GM21825 (cell line): Measurements from ENCODE around the gene MAGIX.
A peak's percentile ranks its signal among the peaks of the same experiment; 100 is the strongest.
"Not testable (repeated sequence)": the region's sequence is repeated elsewhere in the genome, so short reads cannot be mapped to it uniquely, and the experiment has no call there.

Experiments
- ATAC-seq: cut with Tn5 transposase; IDR thresholded peaks from one replicate; pipeline ENCODE4 v1.9.1; 2021; ENCODE audit warnings: mild to moderate bottlenecking, moderate library complexity; ENCODE audit not compliant: unreplicated experiment

MAGIX gene

GRCh38 chrX:49162620-49163019 is at the start of gene MAGIX:
Gene MAGIX, plus strand, starts transcription at chrX:49162758. Its CDS starts 132 bp downstream, at chrX:49162890.
- no peak for ATAC-seq

- ATAC-seq = no peak
Measured at GRCh38 chrX:49116076-49116475, 46.5 kb upstream of the MAGIX start.

DNA sequence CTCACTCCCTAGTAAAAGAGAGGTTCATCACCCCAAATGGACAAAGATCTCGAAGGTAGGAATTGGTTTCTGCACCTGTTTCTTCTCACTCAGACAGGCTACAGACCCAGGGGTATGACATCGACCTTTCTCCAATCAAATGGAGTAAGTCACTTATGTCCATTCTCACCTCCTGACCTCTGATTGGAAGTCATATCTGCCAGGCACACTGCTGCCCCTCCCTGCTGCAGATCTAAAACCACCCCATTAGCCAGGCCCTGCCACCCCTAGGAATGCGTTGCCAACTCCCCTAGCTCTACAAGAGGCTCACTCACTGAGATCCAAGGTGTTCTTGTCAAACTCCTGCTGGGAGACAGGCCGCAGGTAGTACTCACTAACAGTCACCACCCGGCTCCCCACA is 45.8 kb upstream of the MAGIX start:
- ATAC-seq = no peak

DNA sequence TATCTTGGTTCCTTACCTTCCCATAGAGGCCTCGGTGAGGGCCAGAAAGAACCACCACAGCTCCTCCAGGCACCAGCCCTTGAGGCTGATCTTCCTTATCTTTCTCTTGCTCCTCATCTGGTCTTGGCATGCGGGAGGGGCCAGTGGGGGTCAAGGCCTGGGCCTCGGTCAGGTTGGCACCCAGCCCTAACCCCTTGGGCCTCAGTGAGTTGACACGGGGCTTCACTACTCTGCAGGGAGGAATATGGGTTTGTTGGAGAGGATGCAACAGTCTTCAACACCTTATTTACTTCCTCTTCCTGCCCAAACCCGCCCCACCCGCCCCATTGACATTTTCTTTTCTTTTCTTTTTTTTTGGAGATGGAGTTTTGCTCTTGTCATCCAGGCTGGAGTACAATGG is 45.0 kb upstream of the MAGIX start:
- ATAC-seq = no peak

GRCh38 chrX:49120091-49120490 is 42.5 kb upstream of the MAGIX start:
- no peak for ATAC-seq

GRCh38 chrX:49122499-49122898 is 40.1 kb upstream of the MAGIX start:
- no peak for ATAC-seq

DNA sequence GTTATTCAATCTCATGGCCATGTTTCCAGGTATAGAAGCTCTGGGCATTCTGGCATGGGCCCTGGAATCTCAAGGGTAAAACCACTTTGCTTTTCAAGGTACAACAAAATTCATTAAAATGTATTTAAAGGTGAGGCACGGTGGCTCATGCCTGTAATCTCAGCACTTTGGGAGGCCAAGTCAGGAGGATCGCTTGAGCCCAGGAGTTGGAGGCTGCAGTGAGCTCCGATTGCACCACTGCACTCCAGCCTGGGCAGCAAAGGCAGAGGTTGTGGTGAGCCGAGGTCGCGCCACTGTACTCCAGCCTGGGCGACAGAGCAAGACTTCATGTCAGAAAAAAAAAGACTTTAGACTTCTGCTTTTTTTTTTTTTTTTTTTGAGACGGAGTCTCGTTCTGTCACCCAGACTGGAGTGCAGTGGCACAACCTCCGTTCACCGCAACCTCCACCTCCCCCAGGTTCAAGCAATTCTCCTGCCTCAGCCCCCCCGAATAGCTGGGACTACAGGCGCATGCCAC is 34.8 kb upstream of the MAGIX start:
- ATAC-seq = not testable (repeated sequence)

GRCh38 chrX:49129427-49129826 is 33.1 kb upstream of the MAGIX start:
- ATAC-seq = no peak

DNA sequence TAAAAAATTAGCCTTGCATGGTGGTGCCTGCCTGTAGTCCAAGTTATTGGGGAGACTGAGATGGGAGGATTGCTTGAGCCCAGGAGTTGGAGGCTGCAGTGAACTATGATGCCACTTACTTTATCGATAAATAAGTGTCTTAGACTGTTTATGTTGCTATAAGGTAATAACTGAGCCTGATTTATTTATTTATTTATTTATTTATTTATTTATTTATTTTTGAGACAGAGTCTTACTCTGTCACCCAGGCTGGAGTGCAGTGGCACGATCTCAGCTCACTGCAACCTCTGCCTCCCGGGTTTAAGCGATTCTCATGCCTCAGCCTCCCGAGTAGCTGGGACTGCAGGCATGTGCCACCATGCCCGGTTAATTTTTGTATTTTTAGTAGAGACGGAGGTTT is 30.3 kb upstream of the MAGIX start:
- not testable (repeated sequence) for ATAC-seq

GRCh38 chrX:49133759-49134158 is 28.8 kb upstream of the MAGIX start:
- no peak for ATAC-seq

DNA sequence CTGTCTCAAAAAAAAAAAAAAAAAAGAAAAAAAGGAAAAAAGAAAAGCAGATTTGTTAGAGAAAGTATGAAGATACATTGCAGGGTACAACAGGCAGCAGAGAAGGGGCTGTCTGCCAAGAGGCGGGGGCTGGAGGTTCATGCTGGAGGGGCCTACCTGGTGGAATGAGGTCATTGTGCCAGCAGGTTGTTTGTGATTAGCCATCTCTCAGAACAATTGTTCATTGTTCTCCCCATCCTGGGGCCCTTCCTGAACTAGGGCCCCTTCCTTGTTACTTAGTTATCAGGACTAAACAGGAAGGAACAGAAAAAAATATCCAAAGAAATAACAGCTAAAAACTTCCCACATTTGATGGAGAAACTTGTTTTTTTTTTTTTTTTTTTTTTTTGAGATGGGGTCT is 25.1 kb upstream of the MAGIX start:
- ATAC-seq = no peak

- no peak for ATAC-seq
Measured at GRCh38 chrX:49139713-49140112, 22.8 kb upstream of the MAGIX start.

DNA sequence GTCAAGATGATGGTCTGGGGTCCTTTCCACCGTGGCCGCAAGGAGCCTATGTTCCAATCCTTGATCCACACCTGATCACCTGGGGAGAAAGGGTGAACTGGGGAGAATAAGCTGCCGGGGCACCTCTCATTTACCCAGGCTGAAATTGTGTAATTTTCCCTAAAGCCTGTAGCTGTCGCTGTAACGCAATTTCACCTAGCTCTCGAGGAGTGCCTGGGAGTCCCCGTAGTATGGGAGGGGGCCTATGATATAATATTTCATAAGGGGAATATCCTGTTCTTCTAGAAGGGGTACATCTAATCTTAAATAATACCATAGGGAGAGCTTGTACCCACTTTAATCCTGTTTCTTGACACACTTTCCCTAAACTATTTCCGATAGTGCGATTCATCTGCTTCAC is 20.3 kb upstream of the MAGIX start:
- ATAC-seq = not testable (repeated sequence)

GRCh38 chrX:49143154-49143553 is 19.4 kb upstream of the MAGIX start:
- not testable (repeated sequence) for ATAC-seq

- ATAC-seq = no peak
Measured at GRCh38 chrX:49147282-49147681, 15.3 kb upstream of the MAGIX start.

DNA sequence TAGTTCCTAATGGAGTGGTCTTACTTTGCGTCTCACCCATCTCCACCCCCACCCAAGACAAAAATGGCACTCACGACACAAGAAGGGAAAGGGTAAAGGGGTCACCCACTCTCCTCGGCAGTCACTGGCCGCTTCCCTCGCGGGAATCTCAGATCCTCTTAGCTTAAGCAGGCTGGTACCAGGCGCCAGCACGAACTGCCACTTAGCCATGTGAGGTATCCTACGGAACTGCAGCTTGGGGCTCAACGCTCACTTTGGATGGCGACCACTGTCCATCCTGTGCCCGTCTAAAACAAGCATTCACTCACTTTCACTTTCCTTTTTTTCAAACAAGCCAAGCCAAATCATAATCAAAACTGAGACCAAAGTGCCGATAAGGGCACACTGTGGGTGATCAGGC is 14.6 kb upstream of the MAGIX start:
- ATAC-seq = no peak

DNA sequence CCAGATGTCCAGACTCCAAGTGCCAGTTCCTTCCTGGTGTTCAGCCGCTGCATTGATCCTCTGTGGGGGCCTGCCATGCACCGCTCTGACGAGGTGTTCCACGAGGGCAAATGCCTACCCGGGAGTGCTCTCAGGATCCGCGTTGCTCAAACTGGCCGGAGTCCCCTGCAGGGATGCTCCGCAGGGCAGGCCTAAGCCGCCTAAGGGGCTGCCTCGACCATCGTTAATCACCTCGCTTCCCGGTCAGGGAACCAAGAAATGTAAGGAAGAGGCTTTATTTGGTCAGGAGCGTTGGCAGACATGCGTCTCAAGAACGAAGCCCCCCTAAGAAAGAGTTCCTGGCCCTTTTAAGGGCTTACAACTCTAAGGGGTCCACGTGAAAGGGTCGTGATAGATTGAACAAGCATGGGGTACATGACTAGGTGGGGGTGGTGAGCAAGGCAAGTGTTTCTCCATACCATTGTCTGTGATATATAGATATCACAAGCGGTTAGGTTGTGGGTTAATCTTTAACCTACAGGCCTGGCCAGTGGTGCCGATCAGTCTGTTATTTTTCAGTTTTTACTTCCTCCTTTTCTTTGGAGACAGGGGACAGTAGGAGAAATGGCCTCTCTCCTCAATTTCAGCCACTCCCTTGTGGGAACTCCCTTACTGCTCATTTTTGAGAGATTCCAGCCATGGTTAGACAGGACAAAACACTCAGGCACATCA is 14.0 kb upstream of the MAGIX start:
- ATAC-seq = not testable (repeated sequence)

GRCh38 chrX:49149291-49149690 is 13.3 kb upstream of the MAGIX start:
- ATAC-seq = not testable (repeated sequence)

DNA sequence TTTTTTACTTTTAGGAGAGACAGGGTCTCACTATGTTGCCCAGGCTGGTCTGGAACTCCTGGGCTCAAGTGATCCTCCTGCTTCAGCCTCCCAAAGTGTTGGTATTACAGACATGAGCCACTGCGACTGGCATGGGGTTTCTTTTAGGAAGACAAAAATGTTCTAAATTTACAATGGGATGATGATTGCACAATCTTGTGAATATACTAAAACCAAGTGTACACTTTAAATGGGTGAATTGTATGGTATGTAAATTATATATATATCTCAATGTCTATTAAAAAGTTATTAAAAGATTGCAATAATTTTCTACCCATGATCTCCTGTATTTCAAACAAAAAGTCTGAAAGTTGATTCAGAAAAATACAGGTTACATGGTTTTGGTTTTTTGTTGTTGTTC is 9.1 kb upstream of the MAGIX start:
- ATAC-seq = no peak

GRCh38 chrX:49155243-49155899 is 7.2 kb upstream of the MAGIX start:
- ATAC-seq = no peak

DNA sequence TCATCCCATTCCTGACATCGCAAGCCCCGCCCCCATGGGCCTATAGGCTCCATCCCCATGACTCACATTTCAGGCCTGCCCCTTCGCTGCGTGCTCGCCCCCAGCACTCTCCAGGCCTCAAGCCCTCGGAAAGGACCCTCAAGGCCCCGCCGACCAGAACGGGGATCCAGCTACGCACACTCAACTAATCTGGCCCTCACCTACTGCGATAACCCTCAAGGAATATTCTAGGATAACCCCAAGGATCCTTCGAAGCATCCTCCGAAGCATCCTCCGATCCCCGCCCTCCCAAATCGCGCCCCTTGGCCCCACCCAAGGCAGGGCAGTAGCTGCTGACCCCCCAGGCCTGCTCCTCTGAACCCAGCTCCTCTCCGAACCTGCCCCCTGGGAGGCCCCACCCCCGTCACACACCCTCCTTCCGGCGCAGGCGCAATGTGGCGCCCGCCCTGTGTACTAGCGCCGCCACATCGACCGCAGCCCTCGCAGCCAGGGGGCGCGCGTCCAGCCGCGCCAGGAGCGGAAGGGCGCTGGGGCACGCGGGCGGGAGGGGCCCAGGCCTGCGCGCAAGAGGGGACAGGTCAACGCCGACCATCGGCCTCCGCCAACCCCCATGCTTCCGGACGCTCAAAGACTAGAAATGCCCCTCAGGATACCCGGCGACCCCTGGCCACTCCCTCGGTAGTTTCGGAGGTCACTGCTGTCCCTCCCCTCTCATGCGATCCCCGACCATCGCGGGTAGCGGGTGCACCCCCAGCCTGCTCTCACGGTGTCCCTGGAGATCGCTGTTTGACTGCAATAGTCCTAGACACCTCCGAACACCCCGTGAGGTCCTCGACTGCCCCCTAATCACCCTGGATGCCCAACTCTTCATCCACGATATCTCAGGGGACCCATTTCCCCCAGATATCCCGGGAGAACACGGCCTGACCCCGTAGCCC is 6.4 kb upstream of the MAGIX start:
- peak; percentile 90 for ATAC-seq
